Fibroblast of villous mesenchyme (primary cell): ENCODE results near the gene UBE2L3. TPM values are rescaled to one million over a fixed set of nuclear protein-coding genes. Genes with fewer than 3 reads are reported as not detected.
A peak's percentile ranks its signal among the peaks of the same experiment; 100 is the strongest.

Experiments used
- DNase-seq: peaks from one replicate; pipeline ENCODE4 v3.0.0-alpha.2; 2010; ENCODE audit warnings: low read depth
- H3K4me3 ChIP-seq: 2 replicates; pipeline ENCODE4 v1.5.1; 2011; ENCODE audit warnings: low read depth, mild to moderate bottlenecking, low read length
- total RNA-seq: library from RNA; depleted of rRNA; stranded (reverse); fragments of >200 nt; gene quantifications from 2 replicates; pipeline ENCODE4 v1.2.3, GENCODE V29; 2012
- TF ChIP-seq, protein P1 (sequence below): IDR thresholded peaks from 2 replicates; pipeline ENCODE4 v1.5.1; 2012; ENCODE audit warnings: low read depth, mild to moderate bottlenecking, low read length; ENCODE audit not compliant: insufficient read depth

The UBE2L3 gene
- total RNA-seq, 1 donor, result 56.1 TPM

DNA sequence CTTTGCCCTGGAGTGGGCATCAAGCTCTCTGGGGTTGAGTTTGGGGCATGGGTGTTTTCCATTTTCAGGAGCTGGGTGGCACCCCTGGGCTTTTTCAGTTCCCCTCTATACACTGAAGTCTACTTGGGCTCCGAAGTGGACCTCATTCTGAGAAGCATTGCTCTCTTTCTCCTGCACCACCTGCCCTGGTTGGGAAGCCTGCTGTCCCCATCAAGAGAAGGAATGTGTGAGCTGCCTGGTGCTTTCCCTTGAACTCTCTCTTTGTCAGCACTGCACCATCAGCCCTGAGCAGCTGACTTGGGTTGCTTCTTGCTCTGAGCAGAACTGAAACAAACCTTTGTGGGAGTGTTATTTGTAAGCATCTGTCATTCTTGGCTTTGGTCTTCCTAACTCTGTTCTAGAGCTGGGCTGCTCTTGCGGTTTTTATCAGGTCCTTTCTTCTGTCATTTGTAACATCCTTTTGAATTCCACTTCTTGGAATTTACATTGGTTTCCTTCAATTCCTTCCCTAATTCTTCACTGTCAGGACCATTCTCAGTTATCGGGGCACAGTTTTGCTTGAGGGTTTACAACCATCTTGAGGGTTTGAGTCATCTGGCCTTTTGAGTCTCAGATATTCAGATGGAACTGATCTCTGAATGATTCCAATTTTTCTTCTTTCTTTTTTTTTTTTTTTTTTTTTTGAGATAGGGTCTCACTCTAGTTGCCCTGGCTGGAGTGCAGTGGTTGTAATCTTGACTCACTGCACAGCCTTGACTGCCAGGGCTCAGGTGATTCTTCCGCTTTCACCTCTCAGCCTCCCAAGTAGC, 20.5 kb downstream of the UBE2L3 start:
- H3K4me3 ChIP-seq, result no peak overlapping the region
- TF ChIP-seq, protein P1, sequence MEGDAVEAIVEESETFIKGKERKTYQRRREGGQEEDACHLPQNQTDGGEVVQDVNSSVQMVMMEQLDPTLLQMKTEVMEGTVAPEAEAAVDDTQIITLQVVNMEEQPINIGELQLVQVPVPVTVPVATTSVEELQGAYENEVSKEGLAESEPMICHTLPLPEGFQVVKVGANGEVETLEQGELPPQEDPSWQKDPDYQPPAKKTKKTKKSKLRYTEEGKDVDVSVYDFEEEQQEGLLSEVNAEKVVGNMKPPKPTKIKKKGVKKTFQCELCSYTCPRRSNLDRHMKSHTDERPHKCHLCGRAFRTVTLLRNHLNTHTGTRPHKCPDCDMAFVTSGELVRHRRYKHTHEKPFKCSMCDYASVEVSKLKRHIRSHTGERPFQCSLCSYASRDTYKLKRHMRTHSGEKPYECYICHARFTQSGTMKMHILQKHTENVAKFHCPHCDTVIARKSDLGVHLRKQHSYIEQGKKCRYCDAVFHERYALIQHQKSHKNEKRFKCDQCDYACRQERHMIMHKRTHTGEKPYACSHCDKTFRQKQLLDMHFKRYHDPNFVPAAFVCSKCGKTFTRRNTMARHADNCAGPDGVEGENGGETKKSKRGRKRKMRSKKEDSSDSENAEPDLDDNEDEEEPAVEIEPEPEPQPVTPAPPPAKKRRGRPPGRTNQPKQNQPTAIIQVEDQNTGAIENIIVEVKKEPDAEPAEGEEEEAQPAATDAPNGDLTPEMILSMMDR, result no peak

DNA sequence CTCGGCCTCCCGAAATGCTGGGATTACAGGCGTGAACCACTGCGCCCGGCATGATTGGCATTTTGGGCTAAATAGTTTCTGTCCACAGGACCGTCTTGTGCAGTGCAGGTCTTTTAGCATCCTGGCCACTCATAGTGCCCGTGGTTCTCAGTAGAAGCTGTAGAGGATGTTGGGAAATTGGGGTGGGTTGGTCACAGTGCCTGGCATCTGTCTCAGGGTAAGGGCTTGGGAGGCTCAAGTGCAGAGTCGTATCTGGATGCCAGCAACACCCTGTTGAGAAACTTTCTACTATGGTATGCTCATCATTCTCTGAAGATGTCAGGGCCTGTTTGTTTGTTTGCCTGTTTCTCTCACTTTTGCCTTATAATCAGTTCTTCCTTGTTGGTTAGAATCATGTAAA, 21.9 kb downstream of the UBE2L3 start:
- H3K4me3 ChIP-seq, result no peak overlapping the region
- no peak for DNase-seq
- TF ChIP-seq, protein P1, result no peak

More for the DNA sequence above, 20.5 kb downstream of the UBE2L3 start:
- peak; percentile 66 for DNase-seq

DNA sequence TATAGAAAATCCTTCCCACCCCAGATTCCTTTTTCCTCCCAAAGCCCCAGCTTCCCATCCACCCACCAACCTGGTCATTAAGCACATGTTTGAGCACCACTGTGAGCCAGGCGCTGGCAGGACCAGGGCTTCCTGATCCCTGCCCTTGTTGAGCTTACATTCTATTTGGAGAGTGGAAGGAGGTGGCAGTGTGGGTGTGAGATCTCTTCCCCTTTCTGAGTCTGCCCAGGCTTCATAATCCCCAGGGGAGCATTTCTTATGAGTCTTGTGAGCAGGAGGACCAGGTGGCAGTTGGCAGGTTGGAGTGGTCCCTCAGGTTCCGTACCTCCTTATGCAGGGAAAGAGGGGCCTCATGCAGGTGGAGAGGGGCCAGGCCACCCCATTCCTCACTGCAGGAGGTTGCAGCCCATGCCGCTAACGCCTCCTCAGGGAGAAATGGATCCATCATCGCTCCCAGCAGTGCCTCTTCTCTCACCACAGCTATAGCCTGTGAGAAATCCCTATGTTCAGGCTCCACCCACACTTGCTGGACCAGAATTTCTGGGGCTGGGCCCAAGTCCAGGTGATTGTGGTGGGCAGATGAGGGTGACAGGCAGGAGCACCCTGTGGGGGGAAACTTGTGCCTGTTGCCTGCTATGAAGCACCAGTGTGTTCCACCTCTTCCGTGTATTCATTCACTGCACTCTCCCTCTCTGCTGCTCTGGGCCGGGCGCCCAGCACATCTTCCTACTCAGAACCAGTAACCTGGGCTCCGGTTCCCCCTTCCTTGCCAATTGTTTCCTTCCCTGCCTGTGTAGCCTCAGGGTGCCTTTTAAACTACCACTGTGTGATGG, 23.5 kb downstream of the UBE2L3 start:
- no peak overlapping the region for H3K4me3 ChIP-seq
- no peak for DNase-seq
- TF ChIP-seq, protein P1, result no peak

DNA sequence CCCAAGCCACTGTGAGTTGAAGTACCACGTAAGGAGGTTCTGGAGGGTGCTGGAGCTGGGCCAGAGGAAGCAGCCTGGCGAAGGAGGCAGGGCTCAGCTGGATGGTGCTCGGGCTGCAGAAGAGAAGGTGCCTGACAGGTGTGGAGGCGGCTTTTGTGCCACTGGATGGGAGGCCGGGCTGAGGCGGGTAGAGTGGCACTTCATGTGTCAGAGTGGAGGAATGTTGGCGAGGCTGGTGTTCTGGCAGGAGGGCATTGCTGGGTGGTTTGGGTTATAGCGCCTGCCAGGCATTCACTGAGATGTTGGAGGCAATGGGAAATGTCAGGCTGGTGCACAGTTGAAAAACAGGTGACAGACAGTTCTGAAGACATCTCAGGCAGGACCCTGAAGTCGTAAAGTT, 24.2 kb downstream of the UBE2L3 start:
- DNase-seq, result no peak
- H3K4me3 ChIP-seq, result no peak overlapping the region
- TF ChIP-seq, protein P1, result no peak

DNA sequence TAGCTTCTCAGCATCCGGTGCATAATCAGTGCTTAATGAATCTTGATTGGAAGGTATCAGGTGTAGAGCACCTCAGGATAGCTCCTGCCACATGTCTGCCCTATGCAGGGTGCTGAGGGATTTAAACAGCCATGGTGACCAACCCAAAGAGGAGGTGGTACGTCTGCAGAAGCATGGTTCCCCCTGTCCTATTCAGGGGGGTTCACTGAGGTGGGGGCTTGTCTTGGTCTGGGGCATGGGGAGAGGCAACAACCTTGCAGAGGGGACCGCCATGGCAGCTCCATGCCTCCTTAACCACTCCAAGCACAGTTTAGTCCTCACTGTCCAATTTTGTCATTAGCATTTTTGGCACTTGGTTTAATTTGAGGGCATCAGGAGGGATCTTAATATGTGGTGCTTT, 24.9 kb downstream of the UBE2L3 start:
- no peak overlapping the region for H3K4me3 ChIP-seq
- DNase-seq, result no peak
- TF ChIP-seq, protein P1, result no peak

DNA sequence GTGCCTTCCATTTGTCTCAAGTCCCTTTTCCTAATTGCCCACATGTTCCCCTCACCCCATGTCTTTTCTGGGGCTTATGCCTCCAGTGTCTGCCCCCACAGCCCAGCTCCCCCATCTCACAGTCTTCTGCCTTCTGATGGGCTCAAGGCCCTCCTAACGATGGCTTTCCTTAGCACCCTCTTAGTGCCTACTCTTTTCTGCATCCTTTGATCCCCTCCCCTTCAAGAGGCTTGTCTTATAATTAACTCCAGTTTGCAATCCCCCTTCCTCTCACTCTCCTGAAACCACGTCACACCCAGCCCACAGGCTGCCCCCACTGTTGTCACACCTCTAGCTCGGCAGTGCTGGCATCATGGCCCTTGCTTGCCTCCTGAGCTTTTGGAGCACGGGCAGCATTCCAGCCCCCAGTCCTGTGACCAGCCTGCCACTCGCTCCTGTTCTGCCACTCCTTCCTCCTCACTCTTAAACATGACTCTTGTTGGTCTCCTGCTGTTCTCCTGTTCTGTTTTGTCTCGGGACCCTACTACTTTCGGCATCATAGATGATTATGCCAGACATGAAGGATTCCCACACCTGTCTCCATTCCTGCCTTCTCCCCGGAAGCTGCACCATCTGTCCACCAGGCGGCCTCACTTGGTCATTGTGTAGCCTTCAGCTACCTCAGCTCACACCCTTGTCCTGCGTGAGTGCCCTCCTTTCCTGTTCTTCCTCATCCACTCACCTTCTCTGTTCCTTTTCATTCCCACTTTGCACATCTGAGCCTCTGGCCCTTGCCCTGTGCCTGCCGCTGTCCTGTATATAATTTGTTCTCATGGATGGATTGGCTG, 26.1 kb downstream of the UBE2L3 start:
- TF ChIP-seq, protein P1, result peak; percentile 33
- DNase-seq, result no peak
- H3K4me3 ChIP-seq, result no peak overlapping the region
